HL-60 (cell line): ENCODE measurements around the gene RCOR3.
"Not testable (repeated sequence)": the region's sequence is repeated elsewhere in the genome, so short reads cannot be mapped to it uniquely, and the experiment has no call there.

ENCODE experiments used
- DNase-seq, 2 experiments: peaks; one replicate each; pipeline ENCODE4 v3.0.0-alpha.2; 2010 to 2020; ENCODE audit warnings: low read depth in 1 of 2, low spot score in 1 of 2
- H3K27ac ChIP-seq: fragments of 250-450 bp; sonication (Bioruptor Pico); replicated peaks from 2 replicates; pipeline ENCODE4 v1.5.1; 2020; ENCODE audit warnings: mild to moderate bottlenecking, moderate library complexity
- H3K27me3 ChIP-seq: fragments of 250-450 bp; sonication (Bioruptor Pico); 2 replicates; pipeline ENCODE4 v1.5.1; 2021; ENCODE audit warnings: mild to moderate bottlenecking, moderate library complexity; ENCODE audit not compliant: insufficient read depth, poor library complexity, severe bottlenecking
- H3K4me3 ChIP-seq: replicated peaks from 2 replicates; pipeline ENCODE4 v1.5.1; 2011; ENCODE audit warnings: mild to moderate bottlenecking, control low read depth, low read length; ENCODE audit not compliant: insufficient read depth
- GABPA ChIP-seq: IDR thresholded peaks from 2 replicates; pipeline ENCODE4 v1.6.1; 2012; ENCODE audit warnings: low read depth
- POLR2AphosphoS5 ChIP-seq: IDR thresholded peaks from 2 replicates; pipeline ENCODE4 v1.6.1; 2012; ENCODE audit warnings: low read depth
- REST ChIP-seq: IDR thresholded peaks from 2 replicates; pipeline ENCODE4 v1.6.1; 2012; ENCODE audit warnings: low read depth; ENCODE audit not compliant: insufficient replicate concordance
- SPI1 ChIP-seq: IDR thresholded peaks from 2 replicates; pipeline ENCODE4 v1.6.1; 2012; ENCODE audit warnings: low read depth, mild to moderate bottlenecking, borderline replicate concordance
- TF ChIP-seq, protein P1 (sequence below): IDR thresholded peaks from one replicate; pipeline ENCODE4 v1.5.1; 2011; ENCODE audit warnings: low read length, control low read depth, inconsistent platforms; ENCODE audit not compliant: insufficient read depth

RCOR3 gene

GRCh38 chr1:211229365-211229759 is 29.8 kb upstream of the RCOR3 start:
- Histone ChIP-seq H3K27ac (no peak overlapping the region), H3K27me3 (no peaks in the 10 kb centered on the region), H3K4me3 (no peak overlapping the region)
- DNase-seq: no peak
- TF ChIP-seq, protein P1, sequence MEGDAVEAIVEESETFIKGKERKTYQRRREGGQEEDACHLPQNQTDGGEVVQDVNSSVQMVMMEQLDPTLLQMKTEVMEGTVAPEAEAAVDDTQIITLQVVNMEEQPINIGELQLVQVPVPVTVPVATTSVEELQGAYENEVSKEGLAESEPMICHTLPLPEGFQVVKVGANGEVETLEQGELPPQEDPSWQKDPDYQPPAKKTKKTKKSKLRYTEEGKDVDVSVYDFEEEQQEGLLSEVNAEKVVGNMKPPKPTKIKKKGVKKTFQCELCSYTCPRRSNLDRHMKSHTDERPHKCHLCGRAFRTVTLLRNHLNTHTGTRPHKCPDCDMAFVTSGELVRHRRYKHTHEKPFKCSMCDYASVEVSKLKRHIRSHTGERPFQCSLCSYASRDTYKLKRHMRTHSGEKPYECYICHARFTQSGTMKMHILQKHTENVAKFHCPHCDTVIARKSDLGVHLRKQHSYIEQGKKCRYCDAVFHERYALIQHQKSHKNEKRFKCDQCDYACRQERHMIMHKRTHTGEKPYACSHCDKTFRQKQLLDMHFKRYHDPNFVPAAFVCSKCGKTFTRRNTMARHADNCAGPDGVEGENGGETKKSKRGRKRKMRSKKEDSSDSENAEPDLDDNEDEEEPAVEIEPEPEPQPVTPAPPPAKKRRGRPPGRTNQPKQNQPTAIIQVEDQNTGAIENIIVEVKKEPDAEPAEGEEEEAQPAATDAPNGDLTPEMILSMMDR: no peak
- TF ChIP-seq REST: no peak

DNA sequence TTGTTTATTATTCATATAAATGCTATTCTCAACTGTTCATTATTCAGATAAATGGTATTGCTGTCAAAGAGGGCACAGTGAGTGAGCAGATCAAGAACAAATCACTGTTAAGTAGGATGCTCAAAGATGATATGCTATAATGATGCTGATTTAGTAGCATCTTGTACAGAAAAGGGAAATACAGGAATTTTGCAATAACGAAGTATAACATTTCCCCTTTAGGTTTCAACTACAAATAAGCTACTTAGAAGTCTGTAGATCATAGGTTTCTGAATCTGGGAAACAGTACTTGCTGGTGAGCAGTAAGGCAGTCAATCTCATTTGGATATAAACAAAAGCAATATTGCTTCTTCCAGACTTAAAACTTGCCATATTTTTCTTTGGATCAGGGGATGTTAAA is 27.3 kb upstream of the RCOR3 start:
- DNase-seq: no peak
- Histone ChIP-seq H3K27ac (no peak overlapping the region), H3K27me3 (no peaks in the 10 kb centered on the region), H3K4me3 (no peak overlapping the region)
- TF ChIP-seq SPI1 (peak; percentile 66; the same call in 1 of the 2 replicates), GABPA (0 out of 2 replicates have a peak, but pooled peaks have one; percentile 24), POLR2AphosphoS5 (no peak)
- TF ChIP-seq, protein P1: no peak

GRCh38 chr1:211236633-211237320 is 22.4 kb upstream of the RCOR3 start:
- H3K27me3 ChIP-seq: no peaks in the 10 kb centered on the region
- no peak overlapping the region for H3K27ac ChIP-seq
- no peak for DNase-seq
- no peak overlapping the region for H3K4me3 ChIP-seq
- TF ChIP-seq SPI1 (no peak), REST (no peak), POLR2AphosphoS5 (no peak), GABPA (no peak)
- TF ChIP-seq, protein P1: no peak

DNA sequence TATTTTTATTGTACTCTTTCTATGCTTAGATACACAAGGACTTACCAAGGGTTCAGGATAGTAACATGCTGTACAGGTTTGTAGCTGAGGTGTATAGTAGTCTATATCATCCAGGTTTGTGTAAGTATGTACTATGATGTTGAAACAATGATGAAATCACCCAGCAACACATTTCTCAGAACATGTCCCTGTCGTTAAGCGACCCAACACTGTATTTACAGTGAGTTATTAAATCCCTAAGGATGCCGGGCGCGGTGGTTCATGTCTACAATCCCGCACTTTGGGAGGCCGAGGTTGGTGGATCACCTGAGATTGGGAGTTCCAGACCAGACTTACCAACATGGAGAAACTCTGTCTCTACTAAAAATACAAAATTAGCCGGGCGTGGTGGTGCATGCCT is 21.6 kb upstream of the RCOR3 start:
- no peak for DNase-seq
- no peak overlapping the region for H3K27ac ChIP-seq
- no peak for TF ChIP-seq POLR2AphosphoS5
- TF ChIP-seq REST: no peak
- no peaks in the 10 kb centered on the region for H3K27me3 ChIP-seq
- no peak overlapping the region for H3K4me3 ChIP-seq

- H3K27me3 ChIP-seq, H3K27ac ChIP-seq, DNase-seq, H3K4me3 ChIP-seq: not testable (repeated sequence)
Observed at GRCh38 chr1:211240567-211240966, 18.6 kb upstream of the RCOR3 start.
